ENCODE results near the gene HLA-DMA.

DNA sequence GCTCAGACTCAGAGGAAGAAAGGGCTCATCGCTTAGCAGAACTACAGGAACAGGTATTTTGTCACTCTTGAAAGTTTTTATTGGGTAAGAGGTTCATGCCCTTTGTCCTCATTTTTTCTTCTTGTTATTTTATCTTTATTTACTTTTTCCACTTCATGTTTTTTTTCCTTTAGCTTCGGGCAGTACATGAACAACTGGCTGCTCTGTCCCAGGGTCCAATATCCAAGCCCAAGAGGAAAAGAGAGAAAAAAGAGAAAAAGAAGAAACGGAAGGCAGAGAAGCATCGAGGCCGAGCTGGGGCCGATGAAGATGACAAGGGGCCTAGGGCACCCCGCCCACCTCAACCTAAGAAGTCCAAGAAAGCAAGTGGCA is 25.0 kb upstream of the HLA-DMA start:
- TF ChIP-seq, protein P1, sequence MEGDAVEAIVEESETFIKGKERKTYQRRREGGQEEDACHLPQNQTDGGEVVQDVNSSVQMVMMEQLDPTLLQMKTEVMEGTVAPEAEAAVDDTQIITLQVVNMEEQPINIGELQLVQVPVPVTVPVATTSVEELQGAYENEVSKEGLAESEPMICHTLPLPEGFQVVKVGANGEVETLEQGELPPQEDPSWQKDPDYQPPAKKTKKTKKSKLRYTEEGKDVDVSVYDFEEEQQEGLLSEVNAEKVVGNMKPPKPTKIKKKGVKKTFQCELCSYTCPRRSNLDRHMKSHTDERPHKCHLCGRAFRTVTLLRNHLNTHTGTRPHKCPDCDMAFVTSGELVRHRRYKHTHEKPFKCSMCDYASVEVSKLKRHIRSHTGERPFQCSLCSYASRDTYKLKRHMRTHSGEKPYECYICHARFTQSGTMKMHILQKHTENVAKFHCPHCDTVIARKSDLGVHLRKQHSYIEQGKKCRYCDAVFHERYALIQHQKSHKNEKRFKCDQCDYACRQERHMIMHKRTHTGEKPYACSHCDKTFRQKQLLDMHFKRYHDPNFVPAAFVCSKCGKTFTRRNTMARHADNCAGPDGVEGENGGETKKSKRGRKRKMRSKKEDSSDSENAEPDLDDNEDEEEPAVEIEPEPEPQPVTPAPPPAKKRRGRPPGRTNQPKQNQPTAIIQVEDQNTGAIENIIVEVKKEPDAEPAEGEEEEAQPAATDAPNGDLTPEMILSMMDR (conservative IDR thresholded peaks at IDR 0.05) = no peak
- TF ChIP-seq EZH2 (IDR thresholded peaks at IDR 0.05; ENCODE audit: low read depth) = no peak

Data from PC-9 (cell line).